ENCODE results near the gene BOLA2B.

- TF ChIP-seq CTCF (IDR thresholded peaks at IDR 0.05) (no peak), EP300 (IDR thresholded peaks at IDR 0.05) (no peak)
These were observed 47.8 kb downstream of the BOLA2B start for GRCh38 chr16:30145657-30146056.

All from suprapubic skin (tissue), 3 donors.